Heart left ventricle (tissue), 16 donors: ENCODE measurements around the gene GPHB5. TPM values are rescaled to one million over a fixed set of nuclear protein-coding genes. Genes with fewer than 3 reads are reported as not detected.
A peak's percentile ranks its signal among the peaks of the same experiment; 100 is the strongest.
"Not testable (repeated sequence)": the region's sequence is repeated elsewhere in the genome, so short reads cannot be mapped to it uniquely, and the experiment has no call there.

ENCODE experiments used
- ATAC-seq, 4 donors: fragments of 200-7000 bp; cut with Tn5 transposase; one replicate each; pipeline ENCODE4 v1.9.1; 2020 to 2022; ENCODE audit warnings: moderate library complexity in 4 of 4, mild to moderate bottlenecking in 3 of 4, moderate number of reproducible peaks in 1 of 4
- DNase-seq, 5 donors: peaks; one replicate each; pipeline ENCODE4 v3.0.0-alpha.2; 2020
- H3K27ac ChIP-seq, 12 donors: fragments of 200-600 bp; sonication (generic) in 4 of 12; one replicate each; pipeline versions ENCODE4 v1.5.0 to v1.8.0; 2016 to 2022; ENCODE audit warnings: mild to moderate bottlenecking in 2 of 12
- H3K27me3 ChIP-seq, 9 donors: fragments of 200-600 bp; sonication (generic) in 2 of 9; one replicate each; pipeline versions ENCODE4 v1.5.1 to v1.8.0; 2016 to 2022; ENCODE audit warnings: mild to moderate bottlenecking in 3 of 9
- H3K36me3 ChIP-seq, 9 donors: fragments of 200-600 bp; sonication (generic) in 2 of 9; one replicate each; pipeline versions ENCODE4 v1.5.0 to v1.8.0; 2018 to 2022; ENCODE audit warnings: mild to moderate bottlenecking in 2 of 9
- H3K4me1 ChIP-seq, 12 donors: fragments of 200-600 bp; sonication (generic) in 4 of 12; one replicate each; pipeline versions ENCODE4 v1.5.0 to v1.8.0; 2016 to 2022; ENCODE audit warnings: mild to moderate bottlenecking in 3 of 12
- H3K4me3 ChIP-seq, 12 donors: fragments of 200-600 bp; sonication (generic) in 4 of 12; one replicate each; pipeline versions ENCODE4 v1.5.0 to v1.8.0; 2017 to 2022; ENCODE audit warnings: mild to moderate bottlenecking in 9 of 12, moderate library complexity in 4 of 12
- H3K9me3 ChIP-seq, 12 donors: fragments of 200-600 bp; sonication (generic) in 4 of 12; one replicate each; pipeline versions ENCODE4 v1.5.0 to v1.8.0; 2016 to 2022; ENCODE audit warnings: mild to moderate bottlenecking in 1 of 12
- POLR2A ChIP-seq, 2 donors: fragments of 450-650 bp; IDR thresholded peaks; one replicate each; pipeline ENCODE4 v1.6.1; 2017; ENCODE audit warnings: antibody characterized with exemption in 2 of 2, mild to moderate bottlenecking in 2 of 2, moderate library complexity in 2 of 2
- WGBS, 4 donors: extraction: QIAGEN DNeasy Blood & Tissue Kit in 2 of 4; methylation state at CpG; one replicate each; pipeline versions ENCODE4 v1.1.5 to v1.1.7; 2013 to 2018; 5-methylcytosine and 5-hydroxymethylcytosine counted together
- intact Hi-C, 10 donors: fragments of 100-400 bp; cut with DNase I; formaldehyde crosslinking; loops; one replicate each; pipeline versions ENCODE4 v1.11.1 to v1.14.2; 2022
- polyA plus RNA-seq, 2 donors: library from polyadenylated mRNA; stranded (reverse); fragments of 200-250 nt; gene quantifications; one replicate each; pipeline ENCODE4 v1.2.3, GENCODE V29; 2013
- total RNA-seq, 9 donors: library from RNA; depleted of rRNA in 2 of 9; stranded (reverse); fragments of >200 nt in 2 of 9; fragmentation: NEBNext Ultra II Directional in 3 of 9; extraction: Animal tissue kit (Norgen Biotek cat#: 25700) in 3 of 9; gene quantifications; one replicate each; pipeline versions ENCODE4 v1.1.0 to v1.2.4, GENCODE V29; 2016 to 2023
- TF ChIP-seq, protein P1 (sequence below), 12 donors: fragments of 200-600 bp; sonication (generic) in 4 of 12; IDR thresholded peaks; one replicate each; pipeline versions ENCODE4 v1.5.0 to v1.8.0; 2018 to 2022; ENCODE audit warnings: antibody characterized with exemption in 12 of 12, mild to moderate bottlenecking in 5 of 12
- donor health status: ischemic (EF 13 %, LVEDD 7.1; RV severe dilation, severe dysfunction).
- donor health status: healthy with polysubstance abuse.
- donor health status: DM: no; HTN: yes; CAD: no.
- donor health status: DM: no; HTN: no; CAD: no.
- donor health status: ischemic (EF 25% LVEDD 6.9; RV normal size, moderate dysfunction).
- donor health status: ischemic (EF 25% LVEDD 5.7; RV mildly dilated, moderate dysfunction).
- donor health status: healthy.
- donor health status: DM: yes; HTN: yes; CAD: no.
- donor health status: ischemic (EF 35%, LVEDD 5.7; RV mildly dilated, moderate dysfunction).
- donor health status: nonischemic (EF 11% LVEDD 7.7; RV severe dilation, severe dysfunction).
- donor health status: DM: yes; HTN: yes; CAD: no.
- donor health status: PGD.
- donor health status: ischemic (EF 29% LVEDD 5.4; RV normal size, mild dysfunction).
- donor health status: nonischemic (EF 23%, LVEDD 6.1; RV moderate dilation, normal function).

GPHB5 gene
- total and polyA plus RNA-seq, 11 donors, result not detected

DNA sequence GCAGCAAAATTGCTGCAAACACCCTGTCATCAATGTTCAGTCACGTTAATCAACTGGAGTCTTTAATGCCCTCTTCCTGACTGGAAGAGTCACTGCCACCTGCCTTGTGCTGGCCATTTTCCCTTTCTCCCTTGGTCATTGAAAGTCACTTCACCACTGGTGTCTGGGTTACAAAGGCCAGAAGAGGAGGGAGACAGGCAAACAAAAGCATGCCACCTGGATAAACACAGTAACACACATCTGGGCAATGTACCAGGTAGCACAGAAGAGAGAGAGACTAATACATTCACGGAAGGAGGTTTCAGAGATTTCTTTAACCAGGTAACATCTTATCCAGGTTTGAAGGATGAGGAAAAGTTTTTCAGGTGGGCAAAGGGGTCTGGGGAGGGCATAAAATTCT, 32.7 kb downstream of the GPHB5 start:
- WGBS, 4 donors, result 82 to 95% (median 87%) methylated on average over 2 of the region's 2 CpGs
- Histone ChIP-seq H3K36me3 (peaks cover 0 to 81% (median 40%) of the 10 kb centered on the region in 9 donors), H3K4me3 (no peak overlapping the region), H3K27me3 (no peaks in the 10 kb centered on the region), H3K9me3 (no peaks in the 10 kb centered on the region), H3K27ac (no peak overlapping the region), H3K4me1 (peaks cover 0 to 3% (median 0%) of the 10 kb centered on the region in 12 donors)
- DNase-seq, result no peak
- intact Hi-C loops, result no loop called here
- ATAC-seq, result no peak
- TF ChIP-seq POLR2A (IDR thresholded peaks at IDR 0.05), result no peak
- TF ChIP-seq, protein P1, sequence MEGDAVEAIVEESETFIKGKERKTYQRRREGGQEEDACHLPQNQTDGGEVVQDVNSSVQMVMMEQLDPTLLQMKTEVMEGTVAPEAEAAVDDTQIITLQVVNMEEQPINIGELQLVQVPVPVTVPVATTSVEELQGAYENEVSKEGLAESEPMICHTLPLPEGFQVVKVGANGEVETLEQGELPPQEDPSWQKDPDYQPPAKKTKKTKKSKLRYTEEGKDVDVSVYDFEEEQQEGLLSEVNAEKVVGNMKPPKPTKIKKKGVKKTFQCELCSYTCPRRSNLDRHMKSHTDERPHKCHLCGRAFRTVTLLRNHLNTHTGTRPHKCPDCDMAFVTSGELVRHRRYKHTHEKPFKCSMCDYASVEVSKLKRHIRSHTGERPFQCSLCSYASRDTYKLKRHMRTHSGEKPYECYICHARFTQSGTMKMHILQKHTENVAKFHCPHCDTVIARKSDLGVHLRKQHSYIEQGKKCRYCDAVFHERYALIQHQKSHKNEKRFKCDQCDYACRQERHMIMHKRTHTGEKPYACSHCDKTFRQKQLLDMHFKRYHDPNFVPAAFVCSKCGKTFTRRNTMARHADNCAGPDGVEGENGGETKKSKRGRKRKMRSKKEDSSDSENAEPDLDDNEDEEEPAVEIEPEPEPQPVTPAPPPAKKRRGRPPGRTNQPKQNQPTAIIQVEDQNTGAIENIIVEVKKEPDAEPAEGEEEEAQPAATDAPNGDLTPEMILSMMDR (IDR thresholded peaks at IDR 0.05), result no peak

DNA sequence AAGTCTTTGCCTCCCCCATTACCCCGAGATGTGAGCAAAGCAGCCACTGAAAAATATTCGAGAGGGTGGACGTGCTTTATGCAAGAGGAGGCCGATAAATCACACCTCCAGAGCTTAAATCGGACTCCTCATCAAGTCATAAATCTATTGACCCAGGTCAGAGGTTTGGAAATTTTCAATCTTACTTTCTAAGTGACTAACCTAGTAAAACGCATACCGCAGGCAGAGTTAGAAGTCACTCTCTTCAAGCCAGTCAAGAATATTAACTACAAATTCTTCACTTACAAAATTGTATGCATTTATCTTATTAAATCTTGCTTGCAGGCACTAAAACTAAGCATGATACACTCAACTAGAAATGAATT, 34.9 kb downstream of the GPHB5 start:
- H3K27ac ChIP-seq, result peak overlapping the region in 1 of 12 donors; percentile 6
- 65 to 74% (median 68%) methylated on average over 7 of the region's 7 CpGs for WGBS, 4 donors

DNA sequence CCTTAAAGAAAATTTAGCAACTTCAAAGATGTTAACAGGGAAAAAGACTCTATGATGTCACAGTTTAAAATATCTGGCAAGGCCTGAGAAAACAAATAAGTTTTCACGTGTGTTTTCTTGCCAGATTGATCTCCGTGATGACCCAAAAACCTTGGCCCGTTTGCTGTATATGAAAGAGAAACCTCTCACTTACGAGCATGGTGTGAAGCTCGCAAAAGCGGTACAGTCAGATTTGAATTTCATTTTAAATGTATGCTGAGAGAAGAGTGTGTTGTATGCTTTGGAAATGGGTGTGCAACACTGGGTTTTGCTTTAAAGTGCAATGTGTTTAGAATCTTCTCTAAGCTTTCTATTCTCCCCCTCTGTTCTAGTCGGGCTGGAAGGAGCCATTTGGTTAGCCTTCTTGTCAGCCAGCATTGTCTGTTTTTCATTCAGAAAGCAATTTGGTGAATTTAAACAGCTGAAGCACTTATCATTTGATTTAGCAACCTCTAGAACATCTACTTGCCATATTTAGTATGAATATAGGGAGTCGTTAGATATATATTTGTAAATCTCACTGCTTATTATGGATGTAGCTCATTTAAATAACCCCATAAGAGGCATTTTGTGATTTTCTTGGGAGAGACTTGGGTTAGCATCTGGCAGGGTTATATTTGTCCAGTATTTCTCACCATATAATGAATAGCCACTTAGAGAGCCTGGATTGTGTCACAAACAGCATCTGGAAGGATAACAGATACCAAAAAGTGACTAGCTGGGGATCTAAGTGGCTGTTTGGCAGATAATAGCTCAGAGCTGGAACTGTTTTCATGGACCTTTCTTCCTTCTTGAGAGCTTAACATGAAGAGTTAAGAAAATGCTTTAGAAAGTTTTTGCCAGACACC, 35.5 kb downstream of the GPHB5 start:
- ATAC-seq (peak in 2 of 4 donors; percentile 36 to 41), DNase-seq (no peak)
- 70 to 79% (median 74%) methylated on average over 8 of the region's 8 CpGs for WGBS, 4 donors
- H3K27me3 ChIP-seq, result no peaks in the 10 kb centered on the region
- no peaks in the 10 kb centered on the region for H3K9me3 ChIP-seq
- H3K4me3 ChIP-seq, result peak overlapping the region in 1 of 12 donors; percentile 15
- H3K36me3 ChIP-seq, result peaks cover 0 to 70% (median 23%) of the 10 kb centered on the region in 9 donors
- intact Hi-C loops, result no loop called here
- peak overlapping the region in 3 of 12 donors; percentile 6 to 11 (median 7) for H3K27ac ChIP-seq
- TF ChIP-seq POLR2A (IDR thresholded peaks at IDR 0.05), result no peak
- TF ChIP-seq, protein P1 (IDR thresholded peaks at IDR 0.05), result no peak
- peaks cover 0 to 3% (median 0%) of the 10 kb centered on the region in 12 donors for H3K4me1 ChIP-seq

More for the DNA sequence above, 34.9 kb downstream of the GPHB5 start:
- DNase-seq, result no peak
- TF ChIP-seq, protein P1 (IDR thresholded peaks at IDR 0.05), result no peak
- no peak for TF ChIP-seq POLR2A (IDR thresholded peaks at IDR 0.05)
- Histone ChIP-seq H3K4me1 (peaks cover 0 to 3% (median 0%) of the 10 kb centered on the region in 12 donors), H3K9me3 (no peaks in the 10 kb centered on the region), H3K36me3 (peaks cover 0 to 73% (median 29%) of the 10 kb centered on the region in 9 donors), H3K27me3 (no peaks in the 10 kb centered on the region), H3K4me3 (no peak overlapping the region)
- intact Hi-C loops, result no loop called here
- no peak for ATAC-seq

DNA sequence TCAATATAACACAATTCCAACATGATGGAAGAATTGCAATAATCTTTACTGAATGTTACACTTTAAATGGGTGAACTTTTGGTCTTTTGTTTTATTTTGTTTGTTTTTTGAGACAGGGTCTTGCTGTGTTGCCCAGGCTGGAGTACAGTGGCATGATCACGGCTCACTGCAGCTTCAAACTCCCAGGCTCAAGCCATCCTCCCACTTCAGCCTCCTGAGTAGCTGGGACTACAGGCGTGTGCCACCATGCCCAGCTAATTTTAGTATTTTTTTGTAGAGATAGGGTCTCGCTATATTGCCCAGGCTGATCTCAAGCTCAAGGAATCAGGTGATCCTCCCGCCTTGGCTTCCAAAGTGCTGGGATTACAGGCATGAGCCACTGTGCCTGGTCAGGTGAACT, 38.8 kb downstream of the GPHB5 start:
- Histone ChIP-seq H3K36me3 (peaks cover 0 to 44% (median 7%) of the 10 kb centered on the region in 9 donors), H3K4me1 (peaks cover 0 to 23% (median 0%) of the 10 kb centered on the region in 12 donors)
- not testable (repeated sequence) for H3K4me3 ChIP-seq, H3K27ac ChIP-seq, DNase-seq, ATAC-seq, H3K27me3 ChIP-seq, H3K9me3 ChIP-seq
- whole genome bisulfite sequencing, 4 donors, result 96 to 97% (median 97%) methylated on average over 4 of the region's 4 CpGs
- intact Hi-C loops, result loop anchor here in 8 of 10 donors (5.0 to 10.0 kb wide), 5 partner anchors 103 to 1118 kb away; no protein-coding TSS in a partner anchor
